H7 (cell line): ENCODE measurements around the gene PRPF8. TPM values are rescaled to one million over a fixed set of nuclear protein-coding genes. Genes with fewer than 3 reads are reported as not detected.

Experiments
- DNase-seq: peaks from one replicate; pipeline ENCODE4 v3.0.0; 2012
- H3K27me3 ChIP-seq: 2 replicates; pipeline ENCODE4 v1.6.0; 2011; ENCODE audit warnings: mild to moderate bottlenecking, low read length; ENCODE audit not compliant: control insufficient read depth, insufficient read depth
- H3K36me3 ChIP-seq: replicated peaks from 2 replicates; pipeline ENCODE4 v1.5.1; 2011; ENCODE audit warnings: low read length; ENCODE audit not compliant: control insufficient read depth, insufficient read depth
- H3K4me3 ChIP-seq: 2 replicates; pipeline ENCODE4 v1.5.1; 2011; ENCODE audit warnings: low read depth, mild to moderate bottlenecking, control low read depth, low read length, moderate library complexity; ENCODE audit not compliant: insufficient read depth
- total RNA-seq: library from RNA; depleted of rRNA; stranded (reverse); fragments of >200 nt; shearing (Covaris generic); gene quantifications from 2 replicates; pipeline ENCODE4 v1.2.3, GENCODE V29; 2014

PRPF8 gene
- total RNA-seq, 1 experiment from 2014 or later: 128 TPM

GRCh38 chr17:1623057-1623630 is 61.5 kb downstream of the PRPF8 start:
- H3K4me3 ChIP-seq: no peak overlapping the region
- peaks cover 2% of the 10 kb centered on the region for H3K36me3 ChIP-seq
- peaks cover 2% of the 10 kb centered on the region; the same call in 1 of the 2 replicates for H3K27me3 ChIP-seq
- DNase-seq: no peak

GRCh38 chr17:1621273-1621954 is 63.3 kb downstream of the PRPF8 start:
- no peaks in the 10 kb centered on the region; the same call in none of the 2 replicates for H3K36me3 ChIP-seq
- H3K4me3 ChIP-seq: no peak overlapping the region
- no peak for DNase-seq
- H3K27me3 ChIP-seq: no peaks in the 10 kb centered on the region

- DNase-seq: peak; percentile 38
- no peaks in the 10 kb centered on the region; the same call in none of the 2 replicates for H3K36me3 ChIP-seq
- H3K27me3 ChIP-seq: no peaks in the 10 kb centered on the region
- no peak overlapping the region for H3K4me3 ChIP-seq
Measured at GRCh38 chr17:1620486-1620885, 64.2 kb downstream of the PRPF8 start.

- peaks cover 1% of the 10 kb centered on the region for H3K36me3 ChIP-seq
- H3K4me3 ChIP-seq: no peak overlapping the region
- no peaks in the 10 kb centered on the region for H3K27me3 ChIP-seq
- peak; percentile 28 for DNase-seq
Measured at GRCh38 chr17:1617620-1618174, 67.0 kb downstream of the PRPF8 start.

GRCh38 chr17:1616101-1616500 is 68.6 kb downstream of the PRPF8 start:
- H3K27me3 ChIP-seq: no peaks in the 10 kb centered on the region
- peak; percentile 39 for DNase-seq
- H3K36me3 ChIP-seq: peaks cover 1% of the 10 kb centered on the region
- no peak overlapping the region for H3K4me3 ChIP-seq

GRCh38 chr17:1612400-1612799 is 72.3 kb downstream of the PRPF8 start:
- DNase-seq: peak; percentile 20
- H3K4me3 ChIP-seq: no peak overlapping the region
- H3K36me3 ChIP-seq: peaks cover 1% of the 10 kb centered on the region

GRCh38 chr17:1611715-1612114 is 73.0 kb downstream of the PRPF8 start:
- H3K4me3 ChIP-seq: no peak overlapping the region
- peaks cover 1% of the 10 kb centered on the region for H3K36me3 ChIP-seq
- peak; percentile 20 for DNase-seq
- no peaks in the 10 kb centered on the region for H3K27me3 ChIP-seq

More at GRCh38 chr17:1612400-1612799, 72.3 kb downstream of the PRPF8 start:
- no peaks in the 10 kb centered on the region for H3K27me3 ChIP-seq

GRCh38 chr17:1608676-1609075 is 76.0 kb downstream of the PRPF8 start:
- no peaks in the 10 kb centered on the region for H3K36me3 ChIP-seq
- no peaks in the 10 kb centered on the region for H3K27me3 ChIP-seq
- DNase-seq: no peak
- H3K4me3 ChIP-seq: no peak overlapping the region

- no peak for DNase-seq
- no peaks in the 10 kb centered on the region for H3K36me3 ChIP-seq
- H3K4me3 ChIP-seq: no peak overlapping the region
- H3K27me3 ChIP-seq: no peaks in the 10 kb centered on the region
Measured at GRCh38 chr17:1607971-1608320, 76.7 kb downstream of the PRPF8 start.

GRCh38 chr17:1606352-1606985 is 78.2 kb downstream of the PRPF8 start:
- peak; percentile 51 for DNase-seq
- H3K36me3 ChIP-seq: no peaks in the 10 kb centered on the region
- H3K27me3 ChIP-seq: no peaks in the 10 kb centered on the region
- H3K4me3 ChIP-seq: no peak overlapping the region

- no peak overlapping the region for H3K4me3 ChIP-seq
- H3K27me3 ChIP-seq: no peaks in the 10 kb centered on the region
- peak; percentile 67 for DNase-seq
- H3K36me3 ChIP-seq: no peaks in the 10 kb centered on the region
Measured at GRCh38 chr17:1605681-1606351, 78.9 kb downstream of the PRPF8 start.

- Histone ChIP-seq H3K4me3 (no peak overlapping the region), H3K36me3 (no peaks in the 10 kb centered on the region), H3K27me3 (no peaks in the 10 kb centered on the region)
- DNase-seq: peak; percentile 82
Measured at GRCh38 chr17:1604831-1605528, 79.7 kb downstream of the PRPF8 start.

GRCh38 chr17:1601571-1601970 is 83.1 kb downstream of the PRPF8 start:
- DNase-seq: no peak
- Histone ChIP-seq H3K4me3 (no peak overlapping the region), H3K36me3 (no peaks in the 10 kb centered on the region), H3K27me3 (no peaks in the 10 kb centered on the region)
